HCT116 (cell line): ENCODE measurements around the gene ETS1. TPM values are rescaled to one million over a fixed set of nuclear protein-coding genes. Genes with fewer than 3 reads are reported as not detected.

Source experiments
- ATAC-seq: fragments of 200-7000 bp; cut with Tn5 transposase; 2 replicates; pipeline ENCODE4 v1.9.1; 2020; ENCODE audit warnings: mild to moderate bottlenecking, moderate library complexity
- BruUV-seq: library from RNA; stranded (reverse); fragments of 400-500 nt; replicated peaks from 2 replicates; lab custom pipeline; 2021; lab: Mats Ljungman, UMichigan
- CTCF ChIA-PET: fragments of 300-600 bp; sonication (Branson Sonifier 250); formaldehyde crosslinking; loops from one replicate; lab custom pipeline; 2021; ENCODE audit warnings: antibody characterized with exemption; lab: Charles Lee
- POLR2A ChIA-PET: fragments of 300-600, 350-600 bp; sonication (Branson Sonifier 250); formaldehyde crosslinking; loops from one replicate; lab custom pipeline; 2021; ENCODE audit warnings: antibody characterized with exemption; lab: Charles Lee
- RAD21 ChIA-PET, 2 experiments: fragments of 300-600 bp; sonication (Branson Sonifier 250); formaldehyde crosslinking; loops; one replicate each; lab custom pipeline; 2023; ENCODE audit warnings: low total read pairs in 2 of 2; ENCODE audit not compliant: uncharacterized antibody in 2 of 2, unreplicated experiment in 2 of 2, low non-redundant PET in 1 of 2; lab: Charles Lee
- DNase-seq: peaks from one replicate; pipeline ENCODE4 v3.0.0-alpha.2; 2010; ENCODE audit warnings: low read depth, low spot score
- H2AFZ ChIP-seq: fragments of 200-600 bp; shearing (Covaris generic), sonication (generic); 2 replicates; pipeline ENCODE4 v1.6.1; 2017; ENCODE audit warnings: low read depth, mixed run types, mixed read lengths, antibody characterized with exemption, low read length; ENCODE audit not compliant: poor library complexity, severe bottlenecking
- H3K27ac ChIP-seq: 2 replicates; pipeline ENCODE4 v1.5.1; 2012; ENCODE audit warnings: low read depth, low read length
- H3K27me3 ChIP-seq: fragments of 200-600 bp; sonication (generic); 2 replicates; pipeline ENCODE4 v1.6.1; 2016; ENCODE audit warnings: mixed run types, low read length, mixed read lengths; ENCODE audit not compliant: insufficient read depth
- H3K36me3 ChIP-seq, 2 experiments: fragments of 200-500 bp in 1 of 2; fragments of 200-600 bp in 1 of 2; sonication (Bioruptor generic) in 1 of 2; sonication (generic) in 1 of 2; 2 replicates each; pipeline versions ENCODE4 v1.5.1 to v1.6.1; 2014 to 2016; ENCODE audit warnings: low read length in 2 of 2, inconsistent platforms in 1 of 2, mixed read lengths in 1 of 2, mixed run types in 1 of 2; ENCODE audit not compliant: insufficient read depth in 2 of 2, control insufficient read depth in 1 of 2
- H3K4me1 ChIP-seq, 2 experiments: fragments of 200-600 bp in 1 of 2; sonication (generic) in 1 of 2; 2 replicates each; pipeline versions ENCODE4 v1.5.1 to v1.6.1; 2012 to 2017; ENCODE audit warnings: low read length in 2 of 2, inconsistent platforms in 1 of 2, mild to moderate bottlenecking in 1 of 2, mixed read lengths in 1 of 2, mixed run types in 1 of 2, moderate library complexity in 1 of 2; ENCODE audit not compliant: insufficient read depth in 2 of 2, control insufficient read depth in 1 of 2
- H3K4me2 ChIP-seq: fragments of 200-600 bp; sonication (generic); 2 replicates; pipeline ENCODE4 v1.6.1; 2017; ENCODE audit warnings: mixed run types, low read length, mixed read lengths
- H3K4me3 ChIP-seq, 2 experiments: fragments of 200-600 bp in 1 of 2; sonication (generic) in 1 of 2; replicated peaks in 1 of 2; 2 replicates each; pipeline ENCODE4 v1.5.1; 2011 to 2016; ENCODE audit warnings: low read length in 2 of 2, control low read depth in 1 of 2, low read depth in 1 of 2, mild to moderate bottlenecking in 1 of 2, mixed read lengths in 1 of 2, mixed run types in 1 of 2
- H3K79me2 ChIP-seq: fragments of 200-600 bp; sonication (generic); 2 replicates; pipeline ENCODE4 v1.6.1; 2017; ENCODE audit warnings: mild to moderate bottlenecking, mixed run types, low read length, moderate library complexity, mixed read lengths; ENCODE audit not compliant: insufficient read depth
- H3K9ac ChIP-seq: fragments of 200-600 bp; sonication (generic); 2 replicates; pipeline ENCODE4 v1.6.1; 2016; ENCODE audit warnings: low read length, mixed read lengths
- H3K9me2 ChIP-seq: fragments of 200-600 bp; sonication (generic), shearing (Covaris generic); 2 replicates; pipeline ENCODE4 v1.6.1; 2017; ENCODE audit warnings: mixed run types, mild to moderate bottlenecking, moderate library complexity; ENCODE audit not compliant: insufficient read depth
- H3K9me3 ChIP-seq, 2 experiments: fragments of 200-500 bp in 1 of 2; fragments of 200-600 bp in 1 of 2; sonication (Bioruptor generic) in 1 of 2; sonication (generic) in 1 of 2; 2 replicates each; pipeline ENCODE4 v1.6.1; 2014 to 2017; ENCODE audit warnings: low read length in 2 of 2, mixed read lengths in 2 of 2, inconsistent platforms in 1 of 2, low read depth in 1 of 2, mild to moderate bottlenecking in 1 of 2, mixed run types in 1 of 2, moderate library complexity in 1 of 2; ENCODE audit not compliant: control insufficient read depth in 1 of 2, insufficient read depth in 1 of 2
- H4K20me1 ChIP-seq: fragments of 200-600 bp; sonication (generic), shearing (Covaris generic); 2 replicates; pipeline ENCODE4 v1.6.1; 2017; ENCODE audit warnings: mixed run types, mild to moderate bottlenecking, moderate library complexity; ENCODE audit not compliant: insufficient read depth
- CBX3 ChIP-seq: IDR thresholded peaks from 2 replicates; pipeline ENCODE4 v1.6.1; 2012; ENCODE audit warnings: low read depth
- CEBPB ChIP-seq: IDR thresholded peaks from 2 replicates; pipeline ENCODE4 v1.6.1; 2012; ENCODE audit warnings: low read depth
- EGR1 ChIP-seq: IDR thresholded peaks from 2 replicates; pipeline ENCODE4 v1.6.1; 2012; ENCODE audit warnings: low read depth
- ELF1 ChIP-seq: IDR thresholded peaks from 2 replicates; pipeline ENCODE4 v1.6.1; 2012; ENCODE audit warnings: low read depth, borderline replicate concordance
- EZH2 ChIP-seq: fragments of 200-600 bp; sonication (generic); IDR thresholded peaks from 2 replicates; pipeline ENCODE4 v1.6.1; 2017; ENCODE audit warnings: antibody characterized with exemption, mixed run types
- FOSL1 ChIP-seq: IDR thresholded peaks from 2 replicates; pipeline ENCODE4 v1.6.1; 2012; ENCODE audit warnings: low read depth
- JUND ChIP-seq: IDR thresholded peaks from 2 replicates; pipeline ENCODE4 v1.6.1; 2012
- MAX ChIP-seq: IDR thresholded peaks from 2 replicates; pipeline ENCODE4 v1.6.1; 2012
- POLR2AphosphoS5 ChIP-seq: IDR thresholded peaks from 2 replicates; pipeline ENCODE4 v1.6.1; 2011; ENCODE audit warnings: mild to moderate bottlenecking, low read depth, low read length, moderate library complexity
- RAD21 ChIP-seq: IDR thresholded peaks from 2 replicates; pipeline ENCODE4 v1.6.1; 2012; ENCODE audit warnings: low read depth, mild to moderate bottlenecking
- REST ChIP-seq: IDR thresholded peaks from 2 replicates; pipeline ENCODE4 v1.6.1; 2012; ENCODE audit warnings: low read depth
- SIN3A ChIP-seq: IDR thresholded peaks from 2 replicates; pipeline ENCODE4 v1.6.1; 2012; ENCODE audit warnings: low read depth
- SP1 ChIP-seq: IDR thresholded peaks from 2 replicates; pipeline ENCODE4 v1.6.1; 2012; ENCODE audit warnings: low read depth
- TCF7L2 ChIP-seq: IDR thresholded peaks from 2 replicates; pipeline ENCODE4 v1.7.0; 2011; ENCODE audit warnings: borderline replicate concordance, inconsistent platforms; ENCODE audit not compliant: insufficient read depth, insufficient read length; ENCODE audit errors: extremely low read depth
- YY1 ChIP-seq: IDR thresholded peaks from 2 replicates; pipeline ENCODE4 v1.6.1; 2011; ENCODE audit warnings: low read length, low read depth, moderate library complexity, mild to moderate bottlenecking; ENCODE audit not compliant: insufficient replicate concordance; ENCODE audit errors: extremely low read depth
- ZNF274 ChIP-seq: fragments of 200-500 bp; sonication (Bioruptor generic); IDR thresholded peaks from 2 replicates; pipeline ENCODE4 v1.6.1; 2014; ENCODE audit warnings: mild to moderate bottlenecking, low read depth, low read length, inconsistent platforms
- intact Hi-C: fragments of 100-400 bp; cut with micrococcal nuclease; formaldehyde crosslinking; loops from 2 replicates; pipeline ENCODE4 v1.10.0; 2022
- total RNA-seq: library from RNA; stranded (reverse); gene quantifications from one replicate; pipeline ENCODE4 v1.2.1, GENCODE V29; 2021; ENCODE audit not compliant: unreplicated experiment

ETS1 gene
- total RNA-seq, 1 experiment from 2014 or later = 9.2 TPM

GRCh38 chr11:128416976-128417375, 170.4 kb downstream of the ETS1 start:
- H3K9ac ChIP-seq = no peak overlapping the region
- ChIA-PET CTCF (no interaction called here), RAD21 (no interaction called here), POLR2A (no interaction called here)
- BruUV-seq = no TSS peak
- H3K9me3 ChIP-seq = no peaks in the 10 kb centered on the region
- no peaks in the 10 kb centered on the region for H3K36me3 ChIP-seq
- H3K4me3 ChIP-seq = no peak overlapping the region
- intact Hi-C loops = no loop called here
- no peaks in the 10 kb centered on the region for H3K9me2 ChIP-seq
- no peaks in the 10 kb centered on the region for H3K79me2 ChIP-seq
- H3K4me1 ChIP-seq = no peaks in the 10 kb centered on the region
- H3K27ac ChIP-seq = no peak overlapping the region
- TF ChIP-seq ZNF274 = no peak
- TF ChIP-seq CBX3 = no peak
- TF ChIP-seq EGR1 = no peak
- no peak for TF ChIP-seq CEBPB
- no peak for TF ChIP-seq SIN3A
- TF ChIP-seq RAD21 = no peak
- no peak for TF ChIP-seq YY1
- no peak for TF ChIP-seq EZH2
- no peak for TF ChIP-seq POLR2AphosphoS5
- TF ChIP-seq JUND = no peak
- TF ChIP-seq SP1 = no peak
- TF ChIP-seq FOSL1 = no peak
- no peak for TF ChIP-seq TCF7L2
- TF ChIP-seq ELF1 = no peak
- TF ChIP-seq MAX = no peak
- no peak for TF ChIP-seq REST
- no peak overlapping the region for H2AFZ ChIP-seq
- no peak overlapping the region for H3K4me2 ChIP-seq
- H4K20me1 ChIP-seq = no peaks in the 10 kb centered on the region
- H3K27me3 ChIP-seq = peaks cover 9% of the 10 kb centered on the region
- DNase-seq (no peak), ATAC-seq (no peak)
